Stomach (tissue), 9 donors: Measurements from ENCODE around the gene MKNK2. TPM values are rescaled to one million over a fixed set of nuclear protein-coding genes. Genes with fewer than 3 reads are reported as not detected.
A peak's percentile ranks its signal among the peaks of the same experiment; 100 is the strongest.

Source experiments
- DNase-seq, 2 donors: peaks; one replicate each; pipeline versions ENCODE4 v3.0.0 to v3.0.0-alpha.2; 2013 to 2019
- H3K27ac ChIP-seq, 5 donors: fragments of 200-600 bp in 4 of 5; sonication (generic) in 4 of 5; one replicate each; pipeline ENCODE4 v1.5.1; 2013 to 2019; ENCODE audit warnings: mild to moderate bottlenecking in 1 of 5, moderate library complexity in 1 of 5
- H3K27me3 ChIP-seq, 3 donors: fragments of 200-600 bp; sonication (generic); one replicate each; pipeline ENCODE4 v1.5.1; 2017 to 2019; ENCODE audit warnings: mixed run types in 1 of 3
- H3K36me3 ChIP-seq, 4 donors: fragments of 200-600 bp; sonication (generic); 1 replicate in 3 of 4; 2 replicates in 1 of 4; pipeline ENCODE4 v1.5.1; 2016 to 2019
- H3K4me1 ChIP-seq, 4 donors: fragments of 200-600 bp; sonication (generic); one replicate each; pipeline ENCODE4 v1.5.1; 2016 to 2019
- H3K4me3 ChIP-seq, 4 donors: fragments of 200-600 bp; sonication (generic) in 3 of 4; one replicate each; pipeline ENCODE4 v1.5.1; 2016 to 2019; ENCODE audit warnings: mild to moderate bottlenecking in 1 of 4
- H3K9me3 ChIP-seq, 4 donors: fragments of 200-600 bp; sonication (generic); one replicate each; pipeline ENCODE4 v1.5.1; 2016 to 2019
- EP300 ChIP-seq: sonication (generic); formaldehyde crosslinking; IDR thresholded peaks from one replicate; pipeline ENCODE4 v1.6.1; 2017; ENCODE audit warnings: antibody characterized with exemption
- POLR2A ChIP-seq, 4 donors: fragments of 450-650 bp; IDR thresholded peaks; one replicate each; pipeline ENCODE4 v1.6.1; 2016; ENCODE audit warnings: antibody characterized with exemption in 4 of 4, control low read depth in 2 of 4, mild to moderate bottlenecking in 1 of 4, moderate library complexity in 1 of 4
- POLR2AphosphoS5 ChIP-seq, 3 donors: sonication (generic); formaldehyde crosslinking; IDR thresholded peaks; one replicate each; pipeline ENCODE4 v1.6.1; 2016; ENCODE audit warnings: antibody characterized with exemption in 3 of 3
- WGBS, 5 donors: extraction: QIAGEN DNeasy Blood & Tissue Kit in 3 of 5; methylation state at CpG; one replicate each; pipeline versions ENCODE4 v1.1.5 to v1.1.7; 2013 to 2018; 5-methylcytosine and 5-hydroxymethylcytosine counted together
- intact Hi-C: fragments of 100-400 bp; cut with DNase I; formaldehyde crosslinking; loops from one replicate; pipeline ENCODE4 v1.15.1; 2023; ENCODE audit warnings: low total_unique reads
- polyA plus RNA-seq, 3 donors: library from polyadenylated mRNA; stranded (reverse); fragments of 200-250 nt; gene quantifications; one replicate each; pipeline ENCODE4 v1.2.3, GENCODE V29; 2013
- total RNA-seq, 5 donors: library from RNA; depleted of rRNA; stranded (reverse); fragments of >200 nt; gene quantifications; one replicate each; pipeline versions ENCODE4 v1.1.0 to v1.2.3, GENCODE V29; 2014 to 2016
- TF ChIP-seq, protein P1 (sequence below), 7 experiments: fragments of 450-650 bp in 4 of 7; fragments of 200-600 bp in 3 of 7; sonication (generic) in 3 of 7; IDR thresholded peaks; one replicate each; pipeline ENCODE4 v1.5.1; 2016 to 2019; ENCODE audit warnings: antibody characterized with exemption in 7 of 7, control low read depth in 2 of 7, mild to moderate bottlenecking in 1 of 7
- donor health status: healthy with polysubstance abuse.
- donor health status: Bipolar disorder and iron deficiency.
- donor health status: healthy.

The MKNK2 gene
- total and polyA plus RNA-seq, 8 donors, result 38.7 to 192 (median 113) TPM

DNA sequence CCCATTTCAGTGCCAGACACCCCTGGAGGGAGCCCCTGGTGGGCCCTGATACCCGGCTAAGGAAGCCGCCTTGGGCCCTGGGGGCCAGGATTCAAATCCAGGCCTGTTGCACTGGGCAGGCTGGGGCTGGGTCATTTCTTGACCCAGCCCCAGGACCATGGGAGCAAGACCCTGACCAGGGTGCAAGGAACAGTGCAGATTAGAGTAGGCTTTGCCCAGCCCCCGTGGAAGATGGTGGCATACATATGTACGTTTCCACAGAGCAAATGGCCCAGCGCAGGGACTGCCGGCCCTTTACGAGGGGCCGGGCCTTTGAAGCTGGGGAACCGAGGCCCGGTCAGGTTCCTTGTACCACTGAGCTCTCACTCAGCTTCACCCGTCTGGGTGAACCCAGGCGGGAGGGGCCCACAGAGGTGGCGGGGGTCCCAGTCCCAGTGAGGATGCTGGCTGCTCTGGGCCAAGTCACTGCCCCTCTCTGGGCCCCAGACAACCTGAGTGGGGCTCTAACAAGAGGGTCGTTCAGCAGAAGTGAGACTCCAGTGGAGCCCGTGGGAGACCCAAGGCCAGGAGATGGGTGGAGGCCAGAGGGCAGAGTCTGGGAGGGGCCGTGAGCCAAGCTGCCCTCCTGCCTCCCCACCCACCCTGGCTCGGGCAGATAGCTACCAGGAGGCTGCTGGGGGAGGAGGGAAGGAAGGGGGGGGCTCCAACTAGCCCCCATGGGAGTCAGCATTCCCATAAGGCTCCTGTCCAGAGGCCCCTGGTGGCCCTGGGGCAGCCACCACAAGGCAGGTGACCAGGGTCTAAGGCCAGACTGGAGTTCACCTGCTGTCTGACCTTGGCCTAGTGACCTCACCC is 2.7 kb downstream of the MKNK2 start:
- Histone ChIP-seq H3K9me3 (no peaks in the 10 kb centered on the region), H3K4me3 (peak overlapping the region; percentile 75 to 99 (median 98)), H3K27ac (peak overlapping the region; percentile 94 to 100 (median 100)), H3K36me3 (peaks cover 23 to 51% (median 48%) of the 10 kb centered on the region in 4 donors), H3K4me1 (peaks cover 77 to 85% (median 81%) of the 10 kb centered on the region in 4 donors), H3K27me3 (no peaks in the 10 kb centered on the region)
- intact Hi-C loops, result no loop called here
- TF ChIP-seq EP300, result no peak
- TF ChIP-seq, protein P1, sequence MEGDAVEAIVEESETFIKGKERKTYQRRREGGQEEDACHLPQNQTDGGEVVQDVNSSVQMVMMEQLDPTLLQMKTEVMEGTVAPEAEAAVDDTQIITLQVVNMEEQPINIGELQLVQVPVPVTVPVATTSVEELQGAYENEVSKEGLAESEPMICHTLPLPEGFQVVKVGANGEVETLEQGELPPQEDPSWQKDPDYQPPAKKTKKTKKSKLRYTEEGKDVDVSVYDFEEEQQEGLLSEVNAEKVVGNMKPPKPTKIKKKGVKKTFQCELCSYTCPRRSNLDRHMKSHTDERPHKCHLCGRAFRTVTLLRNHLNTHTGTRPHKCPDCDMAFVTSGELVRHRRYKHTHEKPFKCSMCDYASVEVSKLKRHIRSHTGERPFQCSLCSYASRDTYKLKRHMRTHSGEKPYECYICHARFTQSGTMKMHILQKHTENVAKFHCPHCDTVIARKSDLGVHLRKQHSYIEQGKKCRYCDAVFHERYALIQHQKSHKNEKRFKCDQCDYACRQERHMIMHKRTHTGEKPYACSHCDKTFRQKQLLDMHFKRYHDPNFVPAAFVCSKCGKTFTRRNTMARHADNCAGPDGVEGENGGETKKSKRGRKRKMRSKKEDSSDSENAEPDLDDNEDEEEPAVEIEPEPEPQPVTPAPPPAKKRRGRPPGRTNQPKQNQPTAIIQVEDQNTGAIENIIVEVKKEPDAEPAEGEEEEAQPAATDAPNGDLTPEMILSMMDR (IDR thresholded peaks at IDR 0.05), result no peak
- no peak for TF ChIP-seq POLR2A (IDR thresholded peaks at IDR 0.05)
- WGBS, 5 donors, result 55 to 62% (median 58%) methylated on average over 10 to 17 of the region's 17 CpGs
- peak in 1 of 2 donors; percentile 30 for DNase-seq

DNA sequence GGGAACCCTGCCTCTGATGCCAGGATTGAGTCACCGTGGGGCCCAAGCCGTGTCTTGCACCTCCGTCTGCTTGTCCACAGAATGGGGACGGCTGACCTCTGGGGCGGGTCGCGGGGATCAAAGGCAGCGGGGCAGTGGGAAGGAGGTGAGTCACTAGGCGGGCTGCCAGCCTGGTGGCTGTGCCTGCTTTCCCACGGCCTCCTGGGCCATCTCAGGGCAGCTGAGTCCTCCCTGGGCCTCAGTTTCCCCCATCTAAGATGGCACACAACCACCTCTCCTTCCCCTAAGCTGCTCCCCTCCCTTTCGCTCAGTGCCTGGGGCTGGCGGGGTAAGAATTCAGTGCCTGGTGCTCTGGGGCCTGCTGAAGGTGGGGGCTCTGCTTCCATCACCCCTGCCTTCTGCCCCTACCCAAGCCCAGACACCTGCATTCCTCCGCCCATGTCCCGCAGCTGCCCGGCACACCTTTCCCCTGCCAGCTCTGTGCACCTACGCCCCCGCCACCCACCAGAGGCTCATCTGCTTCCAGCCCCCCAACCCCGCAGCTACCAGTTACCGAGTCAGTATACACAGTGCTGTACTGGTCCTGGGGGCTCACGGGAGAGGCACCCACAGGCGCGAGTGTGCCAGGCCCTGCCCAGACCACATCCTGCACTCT is 3.5 kb downstream of the MKNK2 start:
- WGBS, 5 donors, result 34 to 49% (median 44%) methylated on average over 17 to 22 of the region's 22 CpGs
- H3K36me3 ChIP-seq, result peaks cover 23 to 59% (median 56%) of the 10 kb centered on the region in 4 donors
- peak overlapping the region; percentile 75 to 99 (median 98) for H3K4me3 ChIP-seq
- no peaks in the 10 kb centered on the region for H3K9me3 ChIP-seq
- no peaks in the 10 kb centered on the region for H3K27me3 ChIP-seq
- H3K27ac ChIP-seq, result peak overlapping the region; percentile 94 to 100 (median 100)
- peak; percentile 58 to 82 for DNase-seq
- peak in 1 of 3 donors; percentile 53 for TF ChIP-seq POLR2AphosphoS5 (IDR thresholded peaks at IDR 0.05)
- TF ChIP-seq, protein P1 (IDR thresholded peaks at IDR 0.05), result no peak
- H3K4me1 ChIP-seq, result peaks cover 82 to 88% (median 84%) of the 10 kb centered on the region in 4 donors
- intact Hi-C loops, result no loop called here

DNA sequence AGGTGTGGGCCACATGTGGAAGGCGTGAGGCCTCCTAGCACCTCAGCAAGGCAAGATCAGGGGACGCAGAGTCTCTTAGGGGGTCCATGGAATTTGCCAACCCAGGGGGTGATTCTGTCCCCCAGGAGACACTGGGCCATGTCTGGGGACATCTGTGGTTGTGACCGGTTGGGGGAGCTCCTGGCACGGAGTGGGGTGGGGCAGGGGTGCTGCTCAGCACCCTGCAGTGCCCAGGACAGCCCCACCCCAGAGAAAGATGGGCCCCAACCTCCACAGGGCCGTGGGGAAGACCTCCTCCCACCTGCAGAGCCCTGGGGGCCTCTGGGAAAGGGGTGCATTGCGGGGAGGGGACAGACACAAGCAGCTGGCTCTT is 4.0 kb downstream of the MKNK2 start:
- Histone ChIP-seq H3K27ac (peak overlapping the region; percentile 94 to 100 (median 100)), H3K27me3 (no peaks in the 10 kb centered on the region), H3K9me3 (no peaks in the 10 kb centered on the region), H3K4me1 (peaks cover 81 to 87% (median 84%) of the 10 kb centered on the region in 4 donors), H3K36me3 (peaks cover 26 to 63% (median 58%) of the 10 kb centered on the region in 4 donors), H3K4me3 (peak overlapping the region; percentile 75 to 99 (median 98))
- 40 to 76% (median 57%) methylated on average over 3 to 6 of the region's 6 CpGs for WGBS, 5 donors
- intact Hi-C loops, result no loop called here
- TF ChIP-seq POLR2AphosphoS5 (IDR thresholded peaks at IDR 0.05) (no peak), EP300 (no peak), POLR2A (IDR thresholded peaks at IDR 0.05) (no peak)
- TF ChIP-seq, protein P1 (IDR thresholded peaks at IDR 0.05), result no peak
- no peak for DNase-seq

DNA sequence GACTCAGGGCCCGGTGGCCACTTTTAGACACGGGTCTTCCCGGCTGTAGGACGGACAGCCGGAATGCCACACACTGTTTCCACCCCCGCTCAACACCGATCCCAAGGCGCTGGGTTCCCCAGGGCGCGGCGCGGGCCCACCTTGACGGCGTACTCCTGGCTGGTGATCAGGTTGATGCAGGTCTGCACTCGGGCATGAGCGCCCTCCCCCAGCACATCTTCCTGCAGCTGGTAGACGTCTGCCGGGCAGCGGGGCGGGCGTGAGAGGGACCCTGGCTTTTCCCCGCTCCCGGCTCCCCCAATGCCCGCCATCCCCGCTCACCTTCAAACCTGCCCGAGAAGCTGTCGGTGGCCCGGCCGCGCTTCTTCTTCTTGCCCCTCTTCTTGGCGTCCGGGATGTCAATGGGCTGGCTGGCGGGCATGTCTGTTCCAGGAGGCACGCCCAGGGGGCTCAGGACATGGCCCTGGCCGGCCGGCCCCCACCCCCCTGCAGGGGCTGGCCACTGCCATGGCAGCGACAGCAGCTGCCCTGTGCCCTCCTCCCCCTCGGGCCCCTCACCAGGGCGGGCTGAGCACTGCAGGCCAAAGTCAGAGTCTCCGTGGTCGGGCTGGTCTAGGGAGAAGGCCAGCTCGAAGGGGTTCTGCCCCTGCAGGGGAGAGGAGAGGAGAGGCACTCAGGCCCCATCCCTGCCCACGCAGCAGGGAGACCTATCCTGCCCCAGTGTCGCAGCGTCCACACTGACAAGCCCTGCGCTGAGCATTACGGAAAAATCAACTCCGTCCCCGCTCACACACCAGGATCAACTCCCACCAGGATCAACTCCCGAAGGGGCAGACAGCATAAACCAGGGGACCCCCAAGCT is 4.8 kb downstream of the MKNK2 start:
- Histone ChIP-seq H3K4me1 (peaks cover 79 to 86% (median 83%) of the 10 kb centered on the region in 4 donors), H3K36me3 (peaks cover 31 to 67% (median 63%) of the 10 kb centered on the region in 4 donors), H3K27me3 (no peaks in the 10 kb centered on the region), H3K9me3 (no peaks in the 10 kb centered on the region), H3K4me3 (peak overlapping the region in 2 of 4 donors; percentile 0 to 27), H3K27ac (peak overlapping the region; percentile 71 to 100 (median 100))
- 76 to 88% (median 84%) methylated on average over 40 to 50 of the region's 50 CpGs for WGBS, 5 donors
- intact Hi-C loops, result no loop called here
- TF ChIP-seq POLR2A (IDR thresholded peaks at IDR 0.05), result no peak
- TF ChIP-seq EP300, result no peak
- TF ChIP-seq, protein P1 (IDR thresholded peaks at IDR 0.05), result no peak
- no peak for TF ChIP-seq POLR2AphosphoS5 (IDR thresholded peaks at IDR 0.05)
- DNase-seq, result no peak
